GM10266 (cell line): ENCODE results near the gene KCNIP4.

Experiments
- DNase-seq: peaks from one replicate; pipeline ENCODE4 v3.0.0; 2012; ENCODE audit errors: extremely low spot score
- CTCF ChIP-seq: IDR thresholded peaks from 2 replicates; pipeline ENCODE4 v1.5.1; 2012; ENCODE audit warnings: mild to moderate bottlenecking, low read depth; ENCODE audit not compliant: control insufficient read depth, insufficient read depth; ENCODE audit errors: missing control alignments

The KCNIP4 gene

GRCh38 chr4:21652508-21653231, 295.9 kb downstream of the KCNIP4 start:
- DNase-seq: no peak
- no peak for TF ChIP-seq CTCF

DNA sequence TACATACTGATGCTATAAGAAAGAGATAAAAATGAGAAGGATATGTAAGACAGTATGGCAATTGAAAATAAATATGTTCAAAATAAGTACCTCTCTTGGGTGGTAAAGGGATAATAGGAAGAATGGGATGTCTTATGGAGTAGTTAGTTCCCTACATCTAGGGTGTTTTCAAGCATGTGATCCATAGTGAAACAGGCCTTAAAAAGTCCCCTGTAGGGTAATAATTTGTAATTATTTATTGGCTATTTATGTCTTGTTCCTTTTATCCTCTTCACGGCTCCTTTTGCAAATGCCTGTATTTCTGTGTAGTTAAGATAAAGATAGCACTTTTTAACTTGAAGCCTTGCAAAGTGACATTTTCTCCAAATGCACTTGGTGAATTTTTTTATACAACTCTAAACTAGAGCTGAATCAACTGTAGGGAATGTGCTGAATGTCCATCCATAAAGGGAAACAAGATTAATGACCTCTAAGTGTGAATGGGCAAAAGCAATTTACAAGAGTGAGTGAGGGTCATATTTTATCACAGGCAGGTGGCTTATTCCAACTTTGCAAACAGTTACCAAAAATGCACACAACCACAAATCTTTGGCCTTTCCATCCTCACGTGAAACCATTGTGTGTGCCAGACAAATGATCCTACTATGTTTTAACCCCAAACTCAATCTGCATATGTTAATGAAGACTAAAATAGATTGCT, 299.0 kb downstream of the KCNIP4 start:
- DNase-seq: no peak
- no peak for TF ChIP-seq CTCF

DNA sequence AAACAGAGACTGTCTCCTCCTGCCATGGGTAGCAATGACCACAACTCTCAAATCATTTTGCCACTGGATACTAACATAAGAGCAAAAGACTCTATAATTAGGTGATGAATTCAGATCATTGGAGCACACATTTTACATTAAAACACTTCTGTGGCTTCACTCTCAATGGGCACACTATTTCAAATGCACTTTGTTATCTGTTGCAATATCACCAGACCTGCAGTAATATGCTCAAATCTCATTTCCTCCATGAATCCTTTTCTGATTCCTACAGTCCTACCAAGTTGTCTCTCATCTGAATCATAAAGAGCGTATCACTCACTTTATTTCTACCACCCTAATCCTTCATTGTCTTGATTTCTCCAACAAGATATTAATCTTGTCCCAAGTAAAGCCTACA, 302.8 kb downstream of the KCNIP4 start:
- TF ChIP-seq CTCF: no peak
- DNase-seq: no peak

DNA sequence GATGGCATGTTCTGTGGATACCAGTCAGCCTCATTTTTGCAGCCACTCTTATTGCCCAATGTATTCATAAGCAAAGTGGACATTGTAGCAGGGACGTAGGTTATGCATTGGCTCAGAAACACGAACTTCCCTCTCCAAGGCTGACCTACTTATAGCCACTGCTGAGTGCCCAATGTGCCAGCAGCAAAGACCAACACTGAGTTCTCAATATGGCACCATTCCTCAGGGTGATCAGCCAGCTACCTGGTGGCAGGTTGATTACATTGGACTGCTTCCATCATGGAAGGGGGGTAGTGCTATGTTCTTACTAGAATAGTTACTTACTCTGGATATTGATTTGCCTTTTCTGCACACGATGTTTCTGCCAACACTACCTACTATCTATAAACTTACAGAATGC, 306.9 kb downstream of the KCNIP4 start:
- no peak for DNase-seq
- TF ChIP-seq CTCF: no peak

DNA sequence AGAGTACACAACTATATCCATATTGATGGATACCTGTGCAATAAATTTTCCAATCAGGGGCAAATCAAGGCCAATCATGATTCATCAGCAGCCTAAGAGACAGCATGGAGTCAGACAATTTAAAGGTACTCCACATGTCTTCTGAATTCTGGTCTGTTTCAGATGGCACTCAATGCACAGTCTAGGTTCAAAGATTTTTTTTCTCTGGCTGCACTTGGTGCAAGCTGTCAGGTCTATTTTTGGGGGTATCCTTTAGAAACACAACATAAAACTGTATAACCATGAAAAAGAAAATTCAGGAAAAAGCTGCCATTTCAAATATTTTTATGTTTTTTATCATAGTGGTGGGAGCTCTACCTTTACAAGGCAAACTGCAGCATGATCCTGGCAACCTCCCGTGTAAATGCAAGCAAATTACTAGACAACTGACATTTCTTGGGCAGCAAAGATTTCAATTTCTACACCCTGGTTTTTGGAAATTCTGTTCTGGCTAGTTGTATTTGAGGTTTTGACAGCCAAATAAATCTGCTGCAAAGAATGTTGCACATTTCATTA, 310.3 kb downstream of the KCNIP4 start:
- no peak for TF ChIP-seq CTCF
- DNase-seq: no peak

- TF ChIP-seq CTCF: no peak
- no peak for DNase-seq
These were observed 319.5 kb downstream of the KCNIP4 start for GRCh38 chr4:21628916-21629610.
